MCF 10A (cell line): Measurements from ENCODE around the gene HOXA2. TPM values are rescaled to one million over a fixed set of nuclear protein-coding genes. Genes with fewer than 3 reads are reported as not detected.

Experiments used
- BruUV-seq: library from RNA; stranded (reverse); fragments of 400-500 nt; replicated peaks from 2 replicates; lab custom pipeline; 2021; lab: Mats Ljungman, UMichigan
- CTCF ChIA-PET: fragments of 300-600 bp; sonication (Branson Sonifier 250); formaldehyde crosslinking; extraction: SDS; loops from one replicate; lab custom pipeline; 2021; ENCODE audit warnings: antibody characterized with exemption, inconsistent platforms; lab: Yijun Ruan, JAX
- POLR2A ChIA-PET: fragments of 300-600, 350-650 bp; sonication (Branson Sonifier 250); formaldehyde crosslinking; extraction: SDS; loops from one replicate; lab custom pipeline; 2020; ENCODE audit warnings: antibody characterized with exemption, inconsistent platforms; lab: Yijun Ruan, JAX
- DNase-seq: peaks from one replicate; pipeline ENCODE4 v3.0.0-alpha.2; 2018; ENCODE audit not compliant: unreplicated experiment
- H3K27ac Mint-ChIP-seq: one replicate; pipeline ENCODE4 v1.8.0; 2022; ENCODE audit warnings: mild to moderate bottlenecking, low read depth, mixed read lengths; ENCODE audit not compliant: unreplicated experiment
- H3K27me3 Mint-ChIP-seq: one replicate; pipeline ENCODE4 v1.8.0; 2022; ENCODE audit warnings: mixed read lengths; ENCODE audit not compliant: insufficient read depth, unreplicated experiment
- H3K36me3 Mint-ChIP-seq: one replicate; pipeline ENCODE4 v1.8.0; 2022; ENCODE audit warnings: mild to moderate bottlenecking, moderate library complexity, mixed read lengths; ENCODE audit not compliant: insufficient read depth, unreplicated experiment
- H3K4me1 Mint-ChIP-seq: one replicate; pipeline ENCODE4 v1.8.0; 2022; ENCODE audit warnings: mixed read lengths; ENCODE audit not compliant: insufficient read depth, unreplicated experiment
- H3K4me3 Mint-ChIP-seq: one replicate; pipeline ENCODE4 v1.8.0; 2022; ENCODE audit warnings: mild to moderate bottlenecking, moderate library complexity, mixed read lengths; ENCODE audit not compliant: unreplicated experiment
- H3K9me3 Mint-ChIP-seq: one replicate; pipeline ENCODE4 v1.8.0; 2022; ENCODE audit warnings: mixed read lengths; ENCODE audit not compliant: unreplicated experiment
- CTCF ChIP-seq: fragments of 200-600 bp; IDR thresholded peaks from one replicate; pipeline ENCODE4 v1.8.0; 2022; ENCODE audit warnings: antibody characterized with exemption, mild to moderate bottlenecking; ENCODE audit not compliant: unreplicated experiment
- intact Hi-C: fragments of 100-400 bp; cut with micrococcal nuclease; formaldehyde crosslinking; loops from 2 replicates; pipeline ENCODE4 v1.14.1; 2022
- total RNA-seq: library from RNA; stranded (reverse); gene quantifications from 2 replicates; pipeline ENCODE4 v1.2.3, GENCODE V29; 2022

HOXA2 gene
- total RNA-seq, 1 experiment from 2014 or later = 1.4 TPM

DNA sequence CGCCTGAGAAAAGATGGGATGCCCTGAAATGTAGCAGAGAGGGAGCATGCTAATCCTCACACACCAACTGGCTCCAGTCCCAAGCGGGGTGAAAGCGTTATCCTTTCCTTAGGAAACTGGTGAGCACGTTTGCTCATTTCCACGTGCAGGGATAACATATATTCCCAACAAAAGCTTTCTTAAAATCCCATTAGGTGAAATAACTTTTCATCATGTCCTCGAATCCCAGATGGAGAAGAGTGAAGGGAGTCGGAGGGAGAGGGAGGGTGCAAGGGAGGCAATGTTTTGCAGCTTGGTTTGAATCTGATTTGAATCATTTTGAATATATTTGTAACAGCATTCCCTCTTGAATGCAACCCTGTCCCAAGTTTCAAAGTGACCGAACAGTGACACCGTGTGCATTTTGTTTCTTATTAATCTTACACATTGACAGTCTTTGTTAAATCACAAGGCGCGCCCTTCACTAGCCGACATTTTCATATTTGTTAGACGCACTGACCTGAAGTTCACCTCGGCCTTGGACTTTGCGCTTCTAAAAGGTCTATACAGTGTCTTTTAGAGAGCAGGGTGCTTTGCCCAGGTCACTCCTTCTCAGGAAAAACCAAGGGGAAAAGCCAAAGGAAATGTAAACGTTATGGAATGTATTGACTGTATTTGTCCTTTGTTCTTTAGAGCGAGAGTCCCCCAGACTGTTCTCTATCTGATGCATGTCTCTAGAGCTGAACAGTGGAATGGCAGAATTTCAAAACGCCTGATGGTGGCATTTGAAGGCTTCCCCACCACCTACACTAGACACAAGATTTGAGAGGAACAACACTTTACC, 31.1 kb upstream of the HOXA2 start:
- Mint-ChIP-seq H3K36me3 (peaks cover 7% of the 10 kb centered on the region), H3K4me1 (peaks cover 50% of the 10 kb centered on the region), H3K9me3 (no peaks in the 10 kb centered on the region), H3K4me3 (peak overlapping the region; percentile 42), H3K27ac (peak overlapping the region; percentile 95), H3K27me3 (no peaks in the 10 kb centered on the region)
- no TSS peak for BruUV-seq
- CTCF ChIA-PET = interaction anchor here (0.6 to 4.5 kb wide), 7 partner anchors 10 to 341 kb away, joined by 3 to 19 read pairs (median 3); partner anchors contain the start of gene HOXA5
- intact Hi-C loops = no loop called here
- TF ChIP-seq CTCF = no peak
- DNase-seq = no peak
- POLR2A ChIA-PET = interaction anchor here (1.0 to 2.9 kb wide), 6 partner anchors 10 to 294 kb away, joined by 3 to 13 read pairs (median 4); partner anchors contain the start of genes HOXA5 and HOXA9

DNA sequence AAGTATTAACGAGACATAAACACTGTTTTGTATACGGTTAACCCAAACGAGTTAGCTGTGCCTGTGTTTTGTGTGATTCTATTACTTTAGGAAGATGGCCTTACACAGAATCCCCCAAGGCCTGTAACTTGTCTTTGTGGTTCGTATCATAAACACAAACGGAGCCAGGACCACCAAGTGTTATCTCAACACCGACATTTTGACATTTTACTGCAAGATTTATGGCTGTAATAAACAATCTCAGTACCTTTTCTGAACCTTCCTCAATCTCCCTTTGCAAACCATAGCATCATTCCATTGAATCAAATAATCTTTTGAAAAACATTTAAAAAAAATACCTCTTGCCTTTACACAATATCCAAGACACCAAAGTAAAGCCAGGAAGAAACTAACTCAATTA, 30.5 kb upstream of the HOXA2 start:
- no peak overlapping the region for H3K4me3 Mint-ChIP-seq
- no peaks in the 10 kb centered on the region for H3K27me3 Mint-ChIP-seq
- intact Hi-C loops = no loop called here
- ChIA-PET CTCF (interaction anchor here (0.6 to 4.5 kb wide), 2 partner anchors 18 to 36 kb away, joined by 3 to 19 read pairs; no protein-coding TSS in a partner anchor), POLR2A (interaction anchor here (0.6 to 3.2 kb wide), 5 partner anchors 9 to 270 kb away, joined by 3 to 60 read pairs (median 13); partner anchors contain the start of genes HOXA5 and HOXA9)
- peaks cover 44% of the 10 kb centered on the region for H3K4me1 Mint-ChIP-seq
- TF ChIP-seq CTCF = no peak
- BruUV-seq = no TSS peak
- peak overlapping the region; percentile 95 for H3K27ac Mint-ChIP-seq
- no peak for DNase-seq
- H3K9me3 Mint-ChIP-seq = no peaks in the 10 kb centered on the region
- peaks cover 7% of the 10 kb centered on the region for H3K36me3 Mint-ChIP-seq

DNA sequence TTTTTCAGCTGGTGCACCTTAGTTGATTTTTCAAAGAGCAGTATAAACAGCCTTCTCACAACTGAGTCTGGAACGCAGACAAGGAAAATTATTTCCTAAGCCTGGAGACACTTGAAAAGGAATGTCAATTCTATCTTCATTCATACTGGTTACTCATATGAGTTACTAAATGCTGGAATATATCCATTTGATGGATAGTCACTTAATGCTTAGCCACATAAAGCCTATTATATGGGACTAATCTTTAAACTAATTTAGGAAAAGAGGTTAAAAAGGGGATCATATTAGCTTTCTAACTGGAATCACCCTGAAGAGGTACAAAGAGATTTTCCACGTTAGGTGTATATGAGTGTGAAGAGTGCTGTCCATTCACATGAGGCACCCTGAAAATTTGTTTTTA, 29.7 kb upstream of the HOXA2 start:
- POLR2A ChIA-PET = interaction anchor here (0.6 to 3.2 kb wide), 9 partner anchors 9 to 441 kb away, joined by 3 to 60 read pairs (median 6); partner anchors contain the start of genes HOXA5, HOXA9 and SKAP2
- CTCF ChIA-PET = interaction anchor here (1.5 to 4.5 kb wide), 5 partner anchors 12 to 450 kb away, joined by 6 to 19 read pairs (median 10); no protein-coding TSS in a partner anchor
- H3K36me3 Mint-ChIP-seq = peaks cover 7% of the 10 kb centered on the region
- no peaks in the 10 kb centered on the region for H3K27me3 Mint-ChIP-seq
- no peak for TF ChIP-seq CTCF
- BruUV-seq = no TSS peak
- peak overlapping the region; percentile 12 for H3K4me3 Mint-ChIP-seq
- no peak overlapping the region for H3K27ac Mint-ChIP-seq
- H3K9me3 Mint-ChIP-seq = no peaks in the 10 kb centered on the region
- peaks cover 39% of the 10 kb centered on the region for H3K4me1 Mint-ChIP-seq
- no peak for DNase-seq
- intact Hi-C loops = no loop called here

GRCh38 chr7:27131390-27131819, 28.9 kb upstream of the HOXA2 start:
- BruUV-seq = no TSS peak
- H3K27me3 Mint-ChIP-seq = no peaks in the 10 kb centered on the region
- POLR2A ChIA-PET = interaction anchor here (0.6 to 3.2 kb wide), 17 partner anchors 10 to 927 kb away, joined by 3 to 60 read pairs (median 4); partner anchors contain the start of genes HOXA5 and SKAP2
- peaks cover 7% of the 10 kb centered on the region for H3K36me3 Mint-ChIP-seq
- CTCF ChIA-PET = interaction anchor here (0.6 to 4.5 kb wide), 12 partner anchors 9 to 449 kb away, joined by 3 to 19 read pairs (median 5); no protein-coding TSS in a partner anchor
- no peaks in the 10 kb centered on the region for H3K9me3 Mint-ChIP-seq
- no peak for TF ChIP-seq CTCF
- intact Hi-C loops = no loop called here
- DNase-seq = no peak
- peak overlapping the region; percentile 51 for H3K27ac Mint-ChIP-seq
- H3K4me1 Mint-ChIP-seq = peaks cover 38% of the 10 kb centered on the region
- peak overlapping the region; percentile 80 for H3K4me3 Mint-ChIP-seq
